Measurements from ENCODE around the gene SNAPIN. TPM values are rescaled to one million over a fixed set of nuclear protein-coding genes. Genes with fewer than 3 reads are reported as not detected.
"Not testable (repeated sequence)": the region's sequence is repeated elsewhere in the genome, so short reads cannot be mapped to it uniquely, and the experiment has no call there.

Gene SNAPIN
- polyA plus RNA-seq, 3 donors: 49.4 to 56.0 (median 53.9) TPM

DNA sequence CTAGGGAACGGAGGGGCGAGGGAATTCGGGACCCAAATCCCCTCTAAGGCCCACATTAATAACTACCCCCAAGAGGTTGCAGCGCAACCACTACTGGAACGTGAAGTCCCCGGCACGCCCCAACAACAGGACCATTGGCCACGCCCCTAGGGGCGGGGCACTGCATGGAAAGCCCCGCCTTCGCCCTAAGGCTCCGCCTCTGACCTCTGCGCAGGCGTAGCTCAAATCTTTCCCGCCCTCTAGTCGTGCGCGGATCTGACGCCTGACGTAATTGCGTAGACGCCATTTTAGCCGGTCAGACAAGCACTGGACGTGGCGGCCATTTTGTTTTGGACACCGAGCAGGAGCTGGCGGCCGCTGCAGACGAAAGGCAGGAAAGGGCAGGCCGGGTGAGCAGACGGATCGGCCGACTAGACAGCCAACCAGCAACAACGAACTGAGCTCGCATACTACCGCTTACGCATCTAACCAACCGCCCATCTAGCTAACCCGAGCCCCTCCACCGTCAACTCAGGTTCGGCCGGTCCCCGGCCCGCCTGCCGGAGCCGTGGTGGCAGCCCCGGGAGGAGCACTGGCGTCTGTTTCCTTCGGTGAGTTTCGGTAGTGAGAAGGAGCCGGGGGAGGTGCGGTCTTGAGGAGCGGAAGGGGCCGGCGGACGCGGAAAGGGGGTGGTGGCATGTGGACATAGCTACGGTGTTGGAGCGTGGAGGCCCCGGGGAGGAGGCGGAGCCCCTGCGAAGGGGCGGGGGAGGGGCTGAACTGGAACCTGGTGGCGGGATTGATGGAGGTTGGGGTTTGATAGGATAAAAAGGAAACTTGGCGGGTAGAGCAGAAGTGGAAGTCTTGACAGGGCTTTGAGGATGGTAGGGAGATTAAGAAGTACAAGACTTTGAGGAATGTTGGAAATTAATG lies 24.5 kb upstream of the SNAPIN start, which contains the start of gene CHTOP:
TSS of gene CHTOP (plus strand) at position 313 of the 912 bp plus-strand sequence. CDS start 2,523 bp downstream, outside the sequence.
- DNase-seq (ENCODE audit: extremely low read depth in 1 of 11, low read depth in 9 of 11, low spot score in 4 of 11): peak; percentile 97 to 99 (median 98)

- DNase-seq (ENCODE audit: extremely low read depth in 1 of 11, low read depth in 9 of 11, low spot score in 4 of 11): no peak
Measured at GRCh38 chr1:153635872-153636271, 22.6 kb upstream of the SNAPIN start.

DNA sequence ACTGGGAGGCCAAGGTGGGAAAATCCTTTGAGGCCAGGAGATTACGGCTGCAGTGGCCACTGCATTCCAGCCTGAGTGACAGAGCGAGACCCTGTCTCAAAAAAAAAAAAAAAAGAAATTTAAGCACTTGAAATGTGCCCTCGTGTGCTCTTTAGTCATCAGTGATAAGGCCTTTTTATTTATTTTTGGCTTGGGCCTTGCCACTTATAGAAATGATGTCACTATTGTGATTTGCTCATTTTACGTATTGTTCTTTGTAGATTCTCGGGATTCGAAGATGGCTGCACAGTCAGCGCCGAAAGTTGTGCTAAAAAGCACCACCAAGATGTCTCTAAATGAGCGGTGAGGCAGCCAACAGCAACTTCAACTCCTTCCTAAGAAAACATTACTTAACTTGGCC lies 22.2 kb upstream of the SNAPIN start:
- no peak for DNase-seq (ENCODE audit: extremely low read depth in 1 of 11, low read depth in 9 of 11, low spot score in 4 of 11)

GRCh38 chr1:153638261-153638660 lies 20.2 kb upstream of the SNAPIN start:
- no peak for DNase-seq (ENCODE audit: extremely low read depth in 1 of 11, low read depth in 9 of 11, low spot score in 4 of 11)

GRCh38 chr1:153639280-153639679 lies 19.2 kb upstream of the SNAPIN start:
- DNase-seq (ENCODE audit: extremely low read depth in 1 of 11, low read depth in 9 of 11, low spot score in 4 of 11): no peak

GRCh38 chr1:153640213-153640612 lies 18.3 kb upstream of the SNAPIN start:
- DNase-seq (ENCODE audit: extremely low read depth in 1 of 11, low read depth in 9 of 11, low spot score in 4 of 11): not testable (repeated sequence)

DNA sequence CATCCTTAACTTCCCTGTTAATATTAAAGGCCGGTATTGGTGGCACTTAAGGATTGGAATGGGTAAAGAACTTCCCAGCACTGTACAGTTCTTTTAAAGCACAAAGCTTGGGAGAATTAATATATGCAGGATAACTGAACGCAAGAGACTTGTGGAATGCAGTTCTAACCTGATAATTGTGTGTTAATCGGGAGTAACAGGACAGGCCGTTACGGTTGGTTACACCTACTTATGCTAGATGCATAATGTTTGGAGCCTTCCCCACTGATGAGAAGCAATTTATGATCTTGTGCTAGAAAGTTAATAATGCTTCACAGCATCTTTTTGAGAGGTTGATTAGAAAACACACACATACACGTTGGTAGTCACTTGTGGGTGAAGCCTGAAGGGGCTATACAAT lies 17.6 kb upstream of the SNAPIN start:
- no peak for DNase-seq (ENCODE audit: extremely low read depth in 1 of 11, low read depth in 9 of 11, low spot score in 4 of 11)

GRCh38 chr1:153642161-153642560 lies 16.3 kb upstream of the SNAPIN start:
- no peak for DNase-seq (ENCODE audit: extremely low read depth in 1 of 11, low read depth in 9 of 11, low spot score in 4 of 11)

DNA sequence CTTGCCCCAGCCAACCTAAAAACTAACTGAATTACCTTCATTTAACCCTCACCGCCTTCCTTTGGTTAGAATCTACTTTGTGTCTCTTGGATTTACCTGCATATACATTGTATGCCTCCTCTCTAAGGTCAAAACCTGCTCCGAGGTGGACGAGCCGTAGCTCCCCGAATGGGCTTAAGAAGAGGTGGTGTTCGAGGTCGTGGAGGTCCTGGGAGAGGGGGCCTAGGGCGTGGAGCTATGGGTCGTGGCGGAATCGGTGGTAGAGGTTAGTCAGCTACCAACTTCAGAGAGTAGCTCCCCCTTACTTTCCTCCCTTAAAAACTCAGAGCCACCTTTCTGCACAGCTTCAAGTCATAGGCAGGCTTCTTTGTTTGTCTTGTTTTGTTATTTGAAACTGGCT lies 15.4 kb upstream of the SNAPIN start:
- DNase-seq (ENCODE audit: extremely low read depth in 1 of 11, low read depth in 9 of 11, low spot score in 4 of 11): no peak

DNA sequence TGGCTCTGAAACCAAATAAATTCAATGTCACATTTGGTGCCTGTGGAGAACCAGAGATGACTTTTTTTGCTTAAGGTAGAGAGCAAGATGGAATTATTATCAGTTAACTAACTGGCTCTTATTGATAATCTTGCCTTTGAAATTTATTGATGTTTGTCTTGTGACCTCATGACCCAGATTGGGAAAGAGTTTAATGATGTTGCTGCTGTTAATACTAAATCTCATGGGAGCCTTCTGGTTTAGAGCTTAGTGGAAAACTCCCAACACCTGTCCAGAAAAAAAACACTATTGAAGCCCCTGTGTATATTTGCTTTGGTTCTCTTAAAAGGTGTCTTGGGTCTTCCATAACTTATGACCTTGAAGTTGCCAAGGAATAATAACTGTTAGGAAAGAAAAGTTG lies 14.7 kb upstream of the SNAPIN start:
- no peak for DNase-seq (ENCODE audit: extremely low read depth in 1 of 11, low read depth in 9 of 11, low spot score in 4 of 11)

GRCh38 chr1:153646672-153647345 lies 11.7 kb upstream of the SNAPIN start:
- DNase-seq (ENCODE audit: extremely low read depth in 1 of 11, low read depth in 9 of 11, low spot score in 4 of 11): no peak

DNA sequence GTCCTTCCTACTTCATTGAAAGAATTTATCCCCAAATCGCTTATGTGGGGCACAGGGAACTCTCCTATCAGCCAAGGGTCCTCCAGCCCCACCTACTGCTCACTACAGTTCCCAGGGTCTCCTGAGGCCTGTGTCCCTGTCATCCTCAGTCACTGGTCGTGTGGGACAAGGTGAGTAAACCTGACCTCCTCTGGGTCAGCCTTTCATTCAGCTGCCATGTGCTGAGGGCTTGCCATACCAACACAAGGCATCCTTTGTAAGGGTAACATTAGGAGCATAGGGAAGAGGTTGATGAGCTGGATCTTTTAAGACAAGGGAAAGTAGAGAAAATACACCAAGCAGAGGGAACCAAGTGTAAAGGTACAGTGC lies 11.2 kb upstream of the SNAPIN start:
- no peak for DNase-seq (ENCODE audit: extremely low read depth in 1 of 11, low read depth in 9 of 11, low spot score in 4 of 11)

- no peak for DNase-seq (ENCODE audit: extremely low read depth in 1 of 11, low read depth in 9 of 11, low spot score in 4 of 11)
Measured at GRCh38 chr1:153648000-153648643, 10.4 kb upstream of the SNAPIN start.

DNA sequence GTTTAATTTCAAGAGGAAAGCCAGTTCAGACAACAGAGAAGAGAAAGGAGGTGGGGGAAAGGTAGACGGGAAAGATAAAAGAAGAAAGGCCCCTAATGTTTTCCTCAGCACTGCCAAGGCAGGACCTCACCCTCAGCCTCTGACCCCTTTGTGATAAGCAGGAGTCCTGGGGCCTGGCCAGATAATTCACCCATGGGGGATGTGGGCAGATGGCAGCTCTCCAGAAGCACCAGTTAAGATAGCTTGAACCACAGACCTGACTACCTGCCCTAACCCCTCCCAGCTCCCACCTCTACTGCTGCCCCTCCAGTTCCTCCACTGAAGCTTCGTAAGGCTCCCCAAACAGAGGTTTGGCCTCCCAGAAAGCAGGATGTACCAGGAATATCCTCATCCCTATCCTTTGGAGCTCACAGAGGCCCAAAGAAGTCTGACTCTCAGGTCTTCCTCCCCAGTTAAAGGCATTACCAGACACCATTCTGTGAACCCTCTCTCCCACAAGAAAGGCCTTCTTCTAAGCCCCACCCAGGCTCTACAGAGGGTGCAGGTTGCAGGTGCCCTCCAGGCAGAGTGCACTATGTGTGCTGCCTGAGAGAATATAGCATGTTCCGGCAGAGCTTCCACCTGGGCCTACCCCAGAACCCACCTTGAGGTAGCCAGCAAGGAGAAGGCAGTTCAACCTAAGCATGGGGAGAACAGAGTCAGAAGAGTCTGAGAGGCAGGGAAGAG lies 9.2 kb upstream of the SNAPIN start:
- no peak for DNase-seq (ENCODE audit: extremely low read depth in 1 of 11, low read depth in 9 of 11, low spot score in 4 of 11)

GRCh38 chr1:153649863-153650235 lies 8.7 kb upstream of the SNAPIN start:
- DNase-seq (ENCODE audit: extremely low read depth in 1 of 11, low read depth in 9 of 11, low spot score in 4 of 11): no peak

DNA sequence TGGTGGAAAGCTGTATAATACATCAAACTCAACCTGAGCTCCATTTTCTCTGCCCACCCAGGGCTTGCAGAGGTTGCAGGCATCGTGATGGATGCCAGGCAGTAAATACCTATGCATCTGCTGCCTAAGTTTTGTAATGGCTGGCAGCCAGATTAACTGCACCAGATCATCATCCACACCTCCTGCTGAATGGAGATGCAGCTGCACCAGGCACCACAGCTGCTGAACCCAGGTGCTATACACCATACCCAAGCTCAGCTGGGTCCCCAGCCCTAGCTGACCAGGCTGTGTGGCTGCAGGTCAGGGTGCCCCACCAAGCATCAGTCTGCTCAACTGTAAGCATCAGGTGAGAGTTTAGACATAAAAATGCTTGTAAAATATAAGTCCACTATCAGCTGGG lies 6.7 kb upstream of the SNAPIN start:
- no peak for DNase-seq (ENCODE audit: extremely low read depth in 1 of 11, low read depth in 9 of 11, low spot score in 4 of 11)

DNA sequence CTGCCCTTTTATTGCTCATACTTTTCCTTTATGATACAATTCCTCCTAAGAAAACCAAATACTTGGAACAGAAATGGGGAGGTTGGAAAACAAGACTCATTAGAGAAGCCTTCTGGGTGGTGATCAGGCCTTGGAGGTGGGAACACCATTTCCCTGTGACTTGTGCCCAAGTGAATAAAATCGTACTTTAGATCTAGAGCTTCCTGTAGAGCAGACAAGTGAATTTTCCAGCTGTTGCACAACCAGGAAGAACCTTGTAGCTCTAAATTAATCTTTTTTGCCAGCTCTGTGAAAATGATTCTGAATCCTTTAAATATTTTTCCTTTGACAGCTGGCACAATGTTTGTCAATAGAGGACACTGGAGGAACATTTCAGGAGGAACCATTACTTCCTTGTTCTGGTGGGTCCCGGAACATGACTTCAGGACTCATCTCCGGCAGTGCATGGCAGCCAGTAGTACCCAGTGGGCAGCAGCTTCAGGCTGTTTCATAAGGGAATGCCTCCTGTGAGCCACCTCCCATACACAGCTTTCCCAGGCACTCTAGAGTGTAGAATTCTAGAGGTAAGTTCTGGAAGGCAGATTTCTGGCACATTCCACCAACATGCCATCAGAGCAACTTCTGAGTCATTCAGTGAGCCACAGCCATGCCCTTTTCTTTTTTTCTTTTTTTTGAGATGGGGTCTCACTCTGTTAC lies 5.5 kb upstream of the SNAPIN start:
- DNase-seq (ENCODE audit: extremely low read depth in 1 of 11, low read depth in 9 of 11, low spot score in 4 of 11): no peak

DNA sequence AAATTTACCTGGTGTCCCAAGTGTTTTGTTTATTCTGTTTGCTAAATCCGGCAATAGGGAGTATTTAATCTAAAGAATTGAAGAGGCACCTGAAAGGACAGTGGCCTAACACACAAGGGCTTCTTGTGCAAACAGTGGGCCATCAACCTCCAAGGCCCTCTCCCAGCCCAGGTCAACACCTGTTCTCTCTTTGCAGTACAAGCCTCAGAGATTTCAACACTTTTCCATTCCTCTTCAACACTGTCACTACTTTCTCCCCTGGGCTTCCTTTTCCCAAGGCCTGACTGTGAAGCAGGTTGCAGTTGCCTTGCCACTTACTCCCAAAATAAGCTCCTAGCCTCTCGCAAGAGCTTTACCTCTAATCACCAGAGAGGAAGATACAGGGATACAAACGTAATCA lies 3.2 kb upstream of the SNAPIN start:
- DNase-seq (ENCODE audit: extremely low read depth in 1 of 11, low read depth in 9 of 11, low spot score in 4 of 11): no peak

DNA sequence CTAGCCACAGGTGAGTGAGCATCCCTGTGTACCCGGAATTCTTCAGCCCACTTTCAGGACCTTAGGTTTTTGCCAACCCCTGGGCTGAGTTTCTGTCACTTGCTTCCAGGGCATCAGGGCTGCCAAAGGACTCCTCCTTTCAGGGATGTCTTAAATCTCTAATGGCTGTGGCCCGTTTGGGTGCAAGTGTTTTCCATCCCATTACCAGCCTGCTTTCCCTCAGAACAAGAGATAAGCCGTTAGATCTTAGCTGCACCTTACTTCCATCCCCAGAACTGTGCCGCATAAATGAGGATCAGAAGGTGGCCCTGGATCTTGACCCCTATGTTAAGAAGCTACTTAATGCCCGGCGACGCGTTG lies 652 bp downstream of the SNAPIN start:
- DNase-seq (ENCODE audit: extremely low read depth in 1 of 11, low read depth in 9 of 11, low spot score in 4 of 11): no peak

All from renal cortex interstitium (tissue), 11 donors.